Tibial nerve (tissue), 4 donors: ENCODE data around the gene TBC1D5.

Experiments used
- EP300 ChIP-seq, 2 donors: sonication (generic); formaldehyde crosslinking; IDR thresholded peaks; one replicate each; pipeline ENCODE4 v1.6.1; 2017; ENCODE audit warnings: antibody characterized with exemption in 2 of 2, mild to moderate bottlenecking in 1 of 2
- POLR2A ChIP-seq, 2 donors: fragments of 450-650 bp; IDR thresholded peaks; one replicate each; pipeline ENCODE4 v1.6.1; 2017; ENCODE audit warnings: antibody characterized with exemption in 2 of 2, mild to moderate bottlenecking in 2 of 2, moderate library complexity in 2 of 2
- TF ChIP-seq, protein P1 (sequence below), 5 experiments: fragments of 200-600 bp in 3 of 5; fragments of 450-650 bp in 2 of 5; sonication (generic) in 3 of 5; IDR thresholded peaks; one replicate each; pipeline ENCODE4 v1.5.1; 2016 to 2019; ENCODE audit warnings: antibody characterized with exemption in 5 of 5, mild to moderate bottlenecking in 3 of 5, moderate library complexity in 2 of 5

DNA sequence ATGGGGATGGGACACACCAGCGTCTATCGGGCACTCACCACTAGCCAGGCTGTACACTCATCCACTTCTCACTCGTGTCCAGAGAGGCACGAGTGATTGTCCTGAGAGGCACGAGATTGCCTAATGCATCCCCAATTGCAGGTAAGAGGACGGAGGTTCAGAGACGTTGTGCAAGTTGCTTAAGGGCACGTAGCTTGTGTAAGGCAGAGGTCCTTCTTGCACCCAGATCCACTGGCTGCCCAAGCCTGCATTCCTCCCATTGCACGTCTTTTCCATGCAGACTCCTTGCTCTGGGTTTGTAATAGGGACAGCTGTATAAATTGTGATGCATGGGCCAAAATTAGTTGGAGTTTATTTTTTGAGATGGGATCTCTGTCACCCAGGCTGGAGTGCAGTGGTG is 593.4 kb downstream of the TBC1D5 start:
- TF ChIP-seq, protein P1, sequence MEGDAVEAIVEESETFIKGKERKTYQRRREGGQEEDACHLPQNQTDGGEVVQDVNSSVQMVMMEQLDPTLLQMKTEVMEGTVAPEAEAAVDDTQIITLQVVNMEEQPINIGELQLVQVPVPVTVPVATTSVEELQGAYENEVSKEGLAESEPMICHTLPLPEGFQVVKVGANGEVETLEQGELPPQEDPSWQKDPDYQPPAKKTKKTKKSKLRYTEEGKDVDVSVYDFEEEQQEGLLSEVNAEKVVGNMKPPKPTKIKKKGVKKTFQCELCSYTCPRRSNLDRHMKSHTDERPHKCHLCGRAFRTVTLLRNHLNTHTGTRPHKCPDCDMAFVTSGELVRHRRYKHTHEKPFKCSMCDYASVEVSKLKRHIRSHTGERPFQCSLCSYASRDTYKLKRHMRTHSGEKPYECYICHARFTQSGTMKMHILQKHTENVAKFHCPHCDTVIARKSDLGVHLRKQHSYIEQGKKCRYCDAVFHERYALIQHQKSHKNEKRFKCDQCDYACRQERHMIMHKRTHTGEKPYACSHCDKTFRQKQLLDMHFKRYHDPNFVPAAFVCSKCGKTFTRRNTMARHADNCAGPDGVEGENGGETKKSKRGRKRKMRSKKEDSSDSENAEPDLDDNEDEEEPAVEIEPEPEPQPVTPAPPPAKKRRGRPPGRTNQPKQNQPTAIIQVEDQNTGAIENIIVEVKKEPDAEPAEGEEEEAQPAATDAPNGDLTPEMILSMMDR (IDR thresholded peaks at IDR 0.05), result no peak
- TF ChIP-seq EP300 (IDR thresholded peaks at IDR 0.05), result no peak
- TF ChIP-seq POLR2A (IDR thresholded peaks at IDR 0.05), result no peak
